HG03354 (cell line): ENCODE measurements around the gene ARNT2.

Source experiments
- ATAC-seq: cut with Tn5 transposase; IDR thresholded peaks from one replicate; pipeline ENCODE4 v1.9.1; 2021; ENCODE audit warnings: mild to moderate bottlenecking; ENCODE audit not compliant: unreplicated experiment, poor library complexity, severe bottlenecking

Gene ARNT2

DNA sequence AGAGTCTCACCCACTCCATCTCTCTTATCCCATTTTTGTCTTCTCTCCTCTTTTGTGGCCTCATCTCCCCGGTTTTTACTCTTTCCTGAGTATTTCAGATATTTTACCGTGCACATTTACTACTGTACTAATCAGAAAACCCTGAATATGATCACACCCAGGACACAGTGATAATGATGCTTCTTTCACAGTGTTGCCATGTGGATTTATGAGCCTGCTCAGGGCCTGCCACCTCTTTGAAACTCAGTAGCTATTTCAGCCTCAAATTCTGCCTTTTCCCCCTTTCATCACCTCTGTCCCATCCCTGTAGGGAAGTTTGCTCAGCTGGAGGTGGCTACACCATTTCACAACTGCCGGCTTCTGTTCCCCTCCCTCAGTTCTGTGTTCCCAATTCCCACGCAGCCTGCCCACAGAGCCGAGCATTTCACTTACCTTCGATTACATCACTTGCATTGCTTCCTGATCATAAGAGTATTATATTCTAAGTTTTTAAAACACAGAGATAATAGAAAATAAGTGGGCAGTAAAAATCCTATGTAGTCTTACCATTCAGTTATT lies 33.2 kb downstream of the ARNT2 start:
- ATAC-seq: no peak

DNA sequence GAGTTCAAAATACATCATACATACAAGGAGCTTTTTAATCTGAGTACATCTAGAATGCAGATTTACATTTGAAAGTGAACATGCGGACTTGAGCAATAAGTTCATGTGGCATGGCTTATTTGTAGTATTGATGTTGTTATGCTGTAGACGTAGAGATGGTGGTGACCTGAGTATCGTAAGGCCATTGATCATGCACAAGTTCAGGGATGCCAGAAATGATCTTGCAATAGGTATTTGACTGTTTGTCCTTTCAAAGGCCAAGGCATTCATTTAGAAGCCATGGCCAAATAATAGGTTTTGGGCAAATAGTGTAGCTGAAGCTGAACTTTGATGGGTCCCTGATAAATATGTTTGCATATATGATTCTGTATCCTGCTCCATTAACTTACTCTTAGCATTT lies 35.0 kb downstream of the ARNT2 start:
- no peak for ATAC-seq

DNA sequence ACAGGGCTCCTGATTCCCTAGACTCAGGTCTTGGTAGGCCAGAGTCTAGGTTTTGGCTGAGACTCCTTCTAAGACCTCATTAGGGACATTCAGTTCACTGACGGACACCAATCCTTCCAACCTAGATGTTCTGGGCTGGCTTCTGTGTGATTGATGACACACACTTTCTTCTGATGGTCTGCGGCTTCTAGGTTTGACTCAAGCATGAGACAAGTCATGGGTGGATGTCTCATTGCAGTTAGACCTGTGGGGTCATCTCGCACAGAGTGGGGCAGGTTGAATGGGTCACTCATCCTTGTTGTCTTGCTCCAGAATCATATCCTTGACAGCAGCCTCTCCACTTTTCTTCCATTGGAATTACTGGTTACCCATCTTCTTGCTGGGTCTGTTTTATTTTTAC lies 35.8 kb downstream of the ARNT2 start:
- no peak for ATAC-seq

DNA sequence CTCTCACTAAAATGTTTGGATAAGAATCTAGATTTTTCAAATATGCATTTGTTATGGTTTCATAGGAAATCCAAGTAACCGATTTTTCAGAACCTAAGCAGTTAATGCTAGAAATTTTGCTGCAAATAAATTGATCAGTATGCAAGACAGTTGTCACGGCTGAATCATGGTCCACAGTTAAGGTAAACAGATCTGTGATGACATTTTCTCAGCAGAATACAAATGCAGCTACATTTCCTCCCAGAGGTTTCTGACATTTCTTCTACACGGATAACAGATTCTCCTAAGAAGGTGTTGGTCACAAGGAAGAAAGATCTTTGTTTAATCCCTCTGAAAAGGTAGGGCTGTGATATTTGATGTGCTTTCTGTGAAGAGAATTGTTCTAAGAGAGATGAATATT lies 36.9 kb downstream of the ARNT2 start:
- ATAC-seq: no peak

DNA sequence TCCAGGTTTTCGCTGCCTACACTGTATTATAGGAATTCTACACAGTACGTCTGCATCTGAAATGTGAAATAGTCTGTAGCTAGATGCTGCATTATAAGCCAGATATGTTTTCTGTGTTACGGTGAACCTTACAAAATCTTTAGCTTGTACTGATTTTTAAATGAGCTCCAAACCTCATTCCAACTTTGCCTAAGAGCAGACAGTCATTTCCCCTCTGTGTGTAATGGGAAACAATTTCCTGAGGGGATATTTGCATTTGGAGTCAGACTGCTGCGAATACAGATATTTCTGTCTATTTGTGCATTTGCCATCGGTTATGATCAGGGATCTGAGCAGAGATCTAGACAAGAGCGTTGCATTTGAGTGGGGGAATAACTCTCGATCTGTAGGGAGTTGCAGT lies 37.5 kb downstream of the ARNT2 start:
- no peak for ATAC-seq

DNA sequence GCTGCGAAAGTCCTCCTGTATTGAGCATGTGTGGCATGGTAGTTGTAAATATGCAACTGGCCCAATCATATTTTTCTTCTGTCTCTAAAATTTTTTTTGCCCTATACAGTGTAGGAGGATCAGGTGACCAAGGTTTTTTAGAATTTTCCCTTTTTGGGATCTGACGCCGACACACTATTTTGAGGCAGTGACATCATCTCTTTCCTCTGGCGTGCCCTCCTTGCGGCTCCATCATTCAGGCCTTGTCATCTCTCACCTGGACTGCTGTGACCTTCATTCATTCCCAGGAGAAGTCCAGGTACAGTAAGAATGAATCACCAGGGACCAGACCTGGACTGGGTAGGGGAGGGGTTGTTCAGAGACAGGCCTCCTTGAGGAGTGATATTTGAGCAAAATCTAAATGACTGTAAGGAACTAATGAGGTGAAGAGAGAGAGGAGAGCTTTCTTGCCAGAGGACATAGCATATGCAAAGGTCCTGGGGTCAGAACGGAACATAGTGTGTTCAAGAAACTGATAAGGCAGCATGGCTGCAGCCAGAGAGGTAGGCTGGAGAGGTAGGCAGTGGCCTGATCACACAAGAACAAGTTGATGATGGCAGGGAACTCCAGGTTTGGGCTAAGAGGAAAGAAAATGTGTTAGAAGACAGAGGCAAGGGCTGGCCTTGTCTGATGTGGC lies 38.7 kb downstream of the ARNT2 start:
- no peak for ATAC-seq

DNA sequence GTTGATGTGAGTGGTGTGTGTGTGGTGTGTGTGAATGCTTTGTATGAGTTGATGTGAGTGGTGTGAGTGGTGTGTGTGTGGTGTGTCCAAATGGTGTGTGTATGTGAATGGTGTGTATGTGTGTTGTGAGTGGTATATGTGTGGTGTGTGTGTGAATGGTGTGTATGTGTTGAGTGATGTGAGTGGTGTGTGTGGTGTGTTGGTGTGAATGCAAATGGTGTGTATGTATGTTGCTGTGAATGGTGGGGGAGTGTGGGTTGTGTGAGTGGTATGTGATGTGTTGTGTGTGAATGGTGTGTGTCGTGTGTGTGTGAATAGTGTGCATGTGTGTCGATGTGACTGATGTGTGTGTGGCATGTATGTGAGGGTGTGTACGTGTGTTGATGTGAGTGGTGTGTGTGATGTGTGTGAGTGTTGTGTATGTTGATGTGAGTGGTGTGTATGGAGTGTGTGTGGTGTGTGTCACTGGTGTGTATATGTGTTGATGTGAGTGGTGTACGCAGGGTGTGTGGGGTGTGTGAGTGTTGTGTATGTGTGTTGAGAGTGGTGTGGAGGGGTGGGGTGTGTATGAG lies 40.6 kb downstream of the ARNT2 start:
- no peak for ATAC-seq

DNA sequence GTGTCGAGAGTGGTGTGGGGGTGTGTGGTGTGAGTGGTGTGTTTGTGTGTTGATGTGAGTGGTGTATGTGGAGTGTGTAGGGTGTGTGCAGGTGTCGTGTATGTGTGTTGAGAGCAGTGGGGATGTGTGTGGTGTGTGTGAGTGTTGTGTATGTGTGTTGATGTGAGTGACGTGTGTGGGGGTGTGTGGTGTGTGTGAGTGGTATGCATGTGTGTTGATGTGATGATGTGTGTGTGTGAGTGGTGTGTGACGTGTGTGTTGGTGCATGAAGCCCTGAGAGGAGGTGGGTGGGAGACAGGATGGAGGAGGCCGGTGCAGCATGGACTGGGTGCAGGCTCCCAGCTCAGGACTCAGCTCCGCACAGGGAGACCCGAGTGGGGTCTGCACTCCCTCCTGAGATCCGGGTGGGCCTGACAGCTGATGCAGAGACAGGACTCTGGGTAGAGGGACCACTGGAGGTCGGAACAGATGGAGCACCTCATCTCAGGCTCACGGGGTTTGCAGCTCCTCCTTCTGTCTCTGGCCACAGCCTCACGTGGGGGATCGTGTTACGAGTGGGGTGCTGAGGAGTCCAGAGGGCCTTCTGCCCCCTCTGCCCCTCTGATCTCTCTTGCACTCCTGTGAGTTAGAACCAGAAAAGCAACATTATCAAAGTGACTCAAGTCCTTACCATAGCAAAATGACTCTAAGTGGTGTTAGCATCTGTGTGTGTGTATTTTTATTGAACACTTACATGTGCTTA lies 41.3 kb downstream of the ARNT2 start:
- no peak for ATAC-seq

DNA sequence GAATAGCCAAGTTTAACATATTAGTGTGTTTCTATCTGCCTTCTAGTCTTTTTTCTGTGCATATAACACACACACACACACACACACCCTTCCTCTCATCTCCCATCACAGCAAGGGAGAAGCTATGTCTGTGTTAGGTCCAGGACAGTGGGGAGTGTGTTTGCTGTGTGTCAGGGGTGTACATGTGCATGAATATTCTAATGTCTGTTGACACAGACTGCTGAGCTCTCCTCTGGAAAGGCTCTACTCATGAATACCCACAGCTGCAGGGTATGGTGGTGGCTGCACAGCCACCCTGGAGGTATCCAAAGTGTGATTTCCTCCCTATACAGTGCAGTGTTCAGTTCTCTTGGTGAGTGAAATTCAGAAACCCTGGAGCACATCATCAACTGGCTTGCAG lies 42.9 kb downstream of the ARNT2 start:
- ATAC-seq: no peak

DNA sequence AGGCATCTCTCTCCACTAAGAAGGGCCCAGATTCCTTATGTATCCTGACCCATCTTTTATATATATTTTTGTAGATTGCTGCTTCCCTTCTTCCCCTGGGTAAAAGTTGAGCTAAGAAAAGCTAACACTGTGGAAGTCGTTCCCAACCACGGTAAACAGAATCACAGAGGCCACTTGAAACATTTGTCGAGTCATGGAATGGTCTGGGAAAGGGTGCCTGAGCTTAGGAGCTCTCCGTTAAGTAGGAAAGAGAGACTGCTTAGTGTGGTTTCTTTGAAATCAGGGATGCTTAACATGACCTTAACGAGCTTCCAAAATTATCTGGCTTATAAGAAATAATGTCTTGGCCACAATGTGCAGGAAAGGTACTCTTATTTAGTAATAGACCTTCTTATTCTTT lies 45.6 kb downstream of the ARNT2 start:
- ATAC-seq: no peak

DNA sequence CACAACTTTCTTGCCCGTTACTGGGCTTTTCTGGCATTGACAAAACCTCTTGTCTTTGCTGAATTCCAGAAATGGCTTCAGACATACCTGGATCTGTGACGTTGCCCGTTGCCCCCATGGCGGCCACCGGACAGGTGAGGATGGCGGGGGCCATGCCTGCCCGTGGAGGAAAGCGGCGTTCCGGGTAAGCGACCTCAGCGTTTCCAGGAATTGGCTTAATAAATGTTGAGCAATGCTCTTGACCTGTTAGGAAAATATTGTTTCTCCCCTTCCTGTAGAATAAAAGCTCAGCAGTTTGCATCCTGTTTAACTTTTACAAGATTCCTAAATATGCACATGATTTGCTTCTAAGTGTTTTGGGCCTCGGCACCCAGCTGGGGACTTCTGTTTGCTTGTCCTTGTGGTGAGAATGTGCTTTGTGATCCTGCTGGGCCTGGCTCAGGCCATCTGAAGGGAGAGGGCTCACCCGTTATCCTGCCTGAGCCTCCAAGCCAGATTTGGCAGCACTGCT lies 46.7 kb downstream of the ARNT2 start:
- no peak for ATAC-seq

DNA sequence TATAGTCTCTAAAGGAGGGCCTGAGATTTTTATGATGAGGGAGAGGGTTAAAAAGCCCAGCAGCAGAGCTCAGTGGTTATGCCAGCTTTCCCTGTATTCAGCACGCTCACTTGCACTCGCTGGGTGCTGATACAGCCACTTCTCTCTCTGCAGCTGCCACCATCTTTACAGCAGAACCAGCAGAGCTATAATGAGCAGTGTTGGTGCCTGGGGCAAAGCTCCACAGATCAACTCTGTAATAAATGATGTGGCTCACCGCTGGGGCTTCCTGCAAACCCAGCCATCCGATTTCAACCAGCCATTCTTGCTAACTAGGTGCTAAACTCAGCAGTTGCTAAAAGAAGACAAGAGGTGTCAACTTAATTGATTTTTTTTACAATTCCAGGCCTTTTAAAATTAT lies 48.0 kb downstream of the ARNT2 start:
- no peak for ATAC-seq

DNA sequence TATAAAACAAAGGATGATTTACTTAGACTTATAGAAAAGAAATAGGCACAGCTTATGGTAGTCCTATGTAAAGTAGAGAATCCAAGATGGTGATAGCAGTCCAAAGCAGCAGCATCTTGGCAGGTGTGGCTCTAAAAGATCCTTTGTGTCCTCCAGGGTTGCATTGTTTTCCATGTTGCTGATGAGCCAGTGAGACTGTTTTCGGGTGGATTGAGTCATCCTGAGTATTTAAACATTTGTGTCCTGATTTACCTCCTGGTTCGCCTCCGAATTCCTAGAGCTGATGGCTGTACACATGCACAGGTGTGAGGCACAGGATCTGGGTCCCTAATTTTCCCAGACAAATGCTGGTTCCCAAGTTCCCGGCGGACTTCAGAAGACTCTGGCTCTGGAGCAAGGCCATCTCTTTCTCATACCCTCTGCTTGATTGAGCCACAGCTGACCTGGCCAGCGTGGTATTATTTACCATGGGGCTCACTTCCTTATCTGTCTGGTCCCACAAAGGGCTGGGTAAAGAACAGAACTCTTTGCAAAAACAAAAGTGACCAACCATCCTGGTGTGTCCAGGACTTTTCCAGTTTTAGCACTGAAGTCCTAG lies 51.0 kb downstream of the ARNT2 start:
- ATAC-seq: no peak

DNA sequence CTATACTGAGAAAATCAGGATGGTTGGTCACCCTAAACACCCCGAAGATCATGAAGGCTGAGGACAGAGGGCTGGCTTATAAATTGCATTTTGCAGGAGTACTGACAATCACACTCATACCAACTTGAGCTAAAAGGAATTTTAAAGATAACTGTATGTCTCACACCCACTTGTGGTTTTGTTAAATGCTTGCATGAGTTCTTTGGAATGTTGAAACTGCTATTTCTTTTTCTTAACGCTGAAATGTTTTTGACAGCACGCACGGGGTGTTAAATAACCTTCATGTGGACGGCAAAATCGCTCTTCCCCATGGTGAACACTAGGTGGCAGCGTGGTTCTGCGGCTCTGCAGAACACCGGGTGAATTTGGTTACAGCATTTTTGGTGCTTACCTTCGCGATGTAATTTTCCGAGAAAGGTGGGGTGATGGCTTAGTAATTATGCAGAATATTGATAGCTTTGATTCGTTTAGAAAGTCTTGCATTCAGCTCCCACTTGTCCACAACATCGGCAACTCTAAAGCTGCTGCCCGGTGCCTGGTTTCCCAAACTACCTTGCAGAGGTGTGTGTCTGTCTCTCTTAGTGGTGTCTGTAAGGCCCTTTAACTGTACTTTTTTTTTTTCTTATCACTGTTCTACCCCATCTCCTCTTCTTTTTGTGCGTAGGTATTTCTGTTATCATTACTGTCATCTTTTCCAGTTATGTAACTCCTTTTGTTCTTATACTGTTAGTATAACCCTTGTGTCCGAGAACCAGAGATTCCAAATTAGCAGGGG lies 51.7 kb downstream of the ARNT2 start:
- peak; percentile 68 for ATAC-seq

DNA sequence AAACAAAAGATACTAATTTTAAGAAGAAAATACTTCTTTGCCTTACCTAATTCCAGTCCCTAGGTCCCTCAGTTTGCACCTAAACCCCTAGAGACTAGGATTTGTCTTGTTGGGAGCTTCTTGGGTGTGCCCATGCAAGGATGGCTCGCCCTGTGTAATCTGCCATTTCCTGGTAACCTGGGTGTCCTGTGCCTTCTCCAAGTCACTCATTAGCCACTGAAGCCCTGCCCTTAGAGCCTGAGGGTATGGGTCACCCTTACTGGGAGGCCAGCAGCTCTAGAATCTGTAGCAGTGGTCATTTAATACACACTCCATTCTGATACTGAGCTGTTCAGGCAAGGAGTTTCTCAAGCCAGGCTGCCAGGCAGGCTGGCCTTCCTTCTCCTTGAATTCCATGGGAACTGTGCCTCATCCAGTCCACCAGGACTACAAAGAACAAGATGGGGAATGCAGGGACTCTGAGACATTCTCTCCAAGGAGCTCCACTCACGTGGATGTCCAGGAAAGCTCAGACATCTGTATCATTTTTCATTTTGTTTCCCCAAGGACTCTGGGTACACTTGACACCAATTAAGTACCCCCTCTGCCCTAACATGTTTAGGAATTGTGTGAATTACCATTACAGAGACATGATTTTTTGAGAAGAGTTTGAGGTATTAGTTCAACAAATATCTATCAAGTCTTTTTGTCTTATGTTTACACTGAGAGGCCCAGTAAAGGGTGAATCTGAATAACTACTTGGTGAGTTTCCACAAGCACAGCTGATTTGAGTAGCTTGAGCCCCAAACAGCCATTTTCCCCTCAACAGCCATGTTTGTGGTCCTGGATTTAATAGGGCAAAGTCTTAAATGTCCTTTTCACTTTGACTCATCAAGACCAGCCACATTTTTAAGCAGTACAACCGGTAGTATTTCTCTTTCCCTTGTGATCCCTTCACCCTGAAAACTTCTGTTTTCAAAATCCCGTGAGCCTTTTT lies 52.6 kb downstream of the ARNT2 start:
- ATAC-seq: no peak

DNA sequence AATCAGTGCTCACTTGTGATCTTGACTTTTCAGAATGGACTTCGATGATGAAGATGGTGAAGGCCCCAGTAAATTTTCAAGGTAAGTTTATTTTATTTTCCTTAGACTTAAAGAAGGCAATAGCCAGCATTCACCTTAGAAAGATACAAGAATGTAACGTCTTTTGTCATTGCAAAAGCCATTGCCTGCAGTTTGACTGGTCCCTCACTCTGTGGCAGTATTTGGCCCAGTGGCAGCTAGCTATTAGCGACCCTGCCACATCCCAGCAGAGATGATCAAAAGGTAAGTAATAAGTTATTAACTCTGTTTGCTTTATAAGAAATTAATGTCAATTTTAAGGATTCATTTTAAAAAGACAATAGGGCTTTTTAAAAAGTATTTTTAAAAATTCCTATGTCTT lies 53.7 kb downstream of the ARNT2 start:
- ATAC-seq: no peak

DNA sequence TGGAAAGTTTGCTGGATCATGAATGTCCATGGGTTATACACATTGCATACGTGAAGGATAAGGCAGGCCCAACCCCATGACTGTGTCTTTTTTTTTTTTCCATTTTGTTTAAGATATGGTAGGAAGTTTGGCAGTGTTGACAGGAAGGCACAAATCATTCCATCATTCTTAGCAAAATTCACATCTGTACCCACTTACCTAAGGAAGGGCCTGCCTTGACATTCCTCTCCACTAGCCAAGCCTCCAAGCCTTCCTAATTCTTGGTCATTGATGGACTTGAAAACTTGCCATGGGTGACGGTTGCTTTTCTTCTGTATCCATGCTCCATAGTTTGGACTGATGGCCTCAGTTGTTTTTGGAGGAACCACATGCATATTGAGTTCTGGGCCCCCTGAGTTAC lies 54.4 kb downstream of the ARNT2 start:
- no peak for ATAC-seq

DNA sequence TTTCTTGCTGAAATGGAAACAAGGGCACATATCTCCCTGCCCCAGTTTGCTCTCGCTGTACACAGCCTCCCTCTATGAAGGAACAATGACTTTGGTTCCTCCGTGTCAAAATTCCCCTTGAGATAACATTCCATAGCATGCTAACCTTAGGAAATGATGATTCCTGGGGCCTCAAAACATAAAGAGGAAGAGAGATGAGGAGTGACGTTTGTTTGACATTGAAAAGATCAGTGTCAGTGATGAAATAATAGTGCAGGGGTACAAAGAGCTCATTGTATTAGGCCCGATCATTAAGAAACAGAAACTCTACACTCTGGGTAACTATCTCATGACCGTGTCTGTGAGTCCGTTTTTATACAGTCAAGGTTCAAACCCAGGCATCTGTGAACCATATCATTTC lies 55.2 kb downstream of the ARNT2 start:
- ATAC-seq: no peak

DNA sequence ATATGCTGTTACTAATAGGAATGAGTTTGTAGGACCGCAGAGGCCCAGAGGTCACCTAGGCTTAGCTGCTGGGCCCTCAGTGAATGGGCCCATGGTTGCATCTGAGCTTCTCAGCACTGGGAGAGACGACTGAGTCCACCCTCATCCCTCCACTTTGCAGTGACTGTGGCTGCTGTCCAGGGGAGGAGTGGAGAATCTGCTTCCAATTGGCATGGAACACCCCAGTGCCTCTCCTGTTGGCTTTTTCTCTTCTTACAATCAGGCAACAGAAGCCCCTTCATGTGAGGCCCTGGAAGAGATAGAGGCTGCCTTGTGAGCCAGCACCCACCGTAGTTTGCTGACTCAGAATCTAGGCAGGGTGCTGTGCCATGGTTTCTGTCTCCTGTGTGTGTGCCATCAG lies 55.6 kb downstream of the ARNT2 start:
- no peak for ATAC-seq
